HCT116 (cell line): Measurements from ENCODE around the gene RAPGEF3.

Experiments
- CTCF ChIP-seq, 3 experiments: fragments of 200-600 bp in 1 of 3; sonication (generic) in 1 of 3; IDR thresholded peaks in 2 of 3; conservative IDR thresholded peaks in 1 of 3; 2 replicates each; pipeline ENCODE4 v1.5.1; 2012 to 2017; ENCODE audit warnings: low read depth in 2 of 3, low read length in 2 of 3, antibody characterized with exemption in 1 of 3, borderline replicate concordance in 1 of 3, control low read depth in 1 of 3, mild to moderate bottlenecking in 1 of 3, mixed read lengths in 1 of 3, mixed run types in 1 of 3, moderate library complexity in 1 of 3; ENCODE audit not compliant: insufficient read depth in 1 of 3
- EZH2 ChIP-seq: fragments of 200-600 bp; sonication (generic); IDR thresholded peaks from 2 replicates; pipeline ENCODE4 v1.6.1; 2017; ENCODE audit warnings: antibody characterized with exemption, mixed run types
- EZH2phosphoT487 ChIP-seq: fragments of 200-600 bp; IDR thresholded peaks from 2 replicates; pipeline ENCODE4 v1.6.1; 2018; ENCODE audit warnings: antibody characterized with exemption, borderline replicate concordance
- JUND ChIP-seq: IDR thresholded peaks from 2 replicates; pipeline ENCODE4 v1.6.1; 2012
- MAX ChIP-seq: IDR thresholded peaks from 2 replicates; pipeline ENCODE4 v1.6.1; 2012
- POLR2A ChIP-seq: IDR thresholded peaks from 2 replicates; pipeline ENCODE4 v1.7.0; 2011; ENCODE audit warnings: borderline replicate concordance; ENCODE audit not compliant: insufficient read depth, insufficient read length; ENCODE audit errors: extremely low read depth
- RAD21 ChIP-seq: IDR thresholded peaks from 2 replicates; pipeline ENCODE4 v1.6.1; 2012; ENCODE audit warnings: low read depth, mild to moderate bottlenecking
- ZNF274 ChIP-seq: fragments of 200-500 bp; sonication (Bioruptor generic); IDR thresholded peaks from 2 replicates; pipeline ENCODE4 v1.6.1; 2014; ENCODE audit warnings: mild to moderate bottlenecking, low read depth, low read length, inconsistent platforms

- TF ChIP-seq EZH2 (no peak), JUND (no peak), CTCF (IDR thresholded peaks at IDR 0.05 in 2 of 3, conservative IDR thresholded peaks at IDR 0.05 in 1 of 3; ENCODE audit: borderline replicate concordance in 1 of 3, insufficient read depth in 1 of 3, low read depth in 2 of 3, low read length in 2 of 3) (no peak), ZNF274 (no peak), MAX (no peak), POLR2A (no peak), EZH2phosphoT487 (no peak), RAD21 (no peak)
Measured at GRCh38 chr12:47722941-47723631, 35.6 kb downstream of the RAPGEF3 start.
